ENCODE data around the gene AGPAT3. TPM values are rescaled to one million over a fixed set of nuclear protein-coding genes. Genes with fewer than 3 reads are reported as not detected.

The AGPAT3 gene
- polyA plus RNA-seq, 2 of the 4 experiments (the other 2 are of a cell fraction): 18.2 to 20.3 TPM

GRCh38 chr21:43908167-43908566 is 43.1 kb downstream of the AGPAT3 start:
- TF ChIP-seq CTCF (IDR thresholded peaks at IDR 0.05) (no peak), CBX2 (IDR thresholded peaks at IDR 0.05; ENCODE audit: borderline replicate concordance, low read depth) (no peak), BHLHE40 (IDR thresholded peaks at IDR 0.05; ENCODE audit: low read depth, low read length) (no peak), ESRRA (IDR thresholded peaks at IDR 0.05; ENCODE audit: borderline replicate concordance, low read length) (no peak), TP53 (CRISPR knock-in tag; IDR thresholded peaks at IDR 0.05) (no peak), NPAS2 (CRISPR knock-in tag; IDR thresholded peaks at IDR 0.05; ENCODE audit: borderline replicate concordance) (no peak), CBX8 (IDR thresholded peaks at IDR 0.05) (no peak), CHD2 (IDR thresholded peaks at IDR 0.05; ENCODE audit: low read length, partially characterized antibody) (no peak), POLR2A (IDR thresholded peaks at IDR 0.05; ENCODE audit: low read length) (no peak), ZFP36 (IDR thresholded peaks at IDR 0.05; ENCODE audit: borderline replicate concordance, partially characterized antibody) (no peak), MAZ (IDR thresholded peaks at IDR 0.05; ENCODE audit: borderline replicate concordance, low read depth, low read length) (no peak)
- Histone ChIP-seq H3K4me3 (no peak overlapping the region), H3K4me2 (no peak overlapping the region), H3K4me1 (no peaks in the 10 kb centered on the region), H3K9me3 (no peaks in the 10 kb centered on the region), H3K27ac (no peak overlapping the region)
- ChIA-PET CTCF (interaction anchor here (1.0 kb wide), 1 partner anchor 67 kb away, joined by 3 read pairs; no protein-coding TSS in a partner anchor), POLR2A (no interaction called here)
- WGBS (ENCODE audit: missing lambda C conversion rate): 93% methylated on average over 8 of the region's 8 CpGs
- DNase-seq (ENCODE audit: low read depth in 1 of 2, low spot score in 1 of 2) (no peak), ATAC-seq (no peak), FAIRE-seq (no peak)

GRCh38 chr21:43909741-43910400 is 44.8 kb downstream of the AGPAT3 start:
- FAIRE-seq: no peak
- ATAC-seq: no peak
- Histone ChIP-seq H3K27ac (no peak overlapping the region), H3K4me1 (no peaks in the 10 kb centered on the region), H3K9me3 (no peaks in the 10 kb centered on the region), H3K4me2 (no peak overlapping the region), H3K4me3 (no peak overlapping the region)
- TF ChIP-seq TP53 (CRISPR knock-in tag; IDR thresholded peaks at IDR 0.05): no peak
- TF ChIP-seq ZNF302 (CRISPR knock-in tag; IDR thresholded peaks at IDR 0.05): no peak
- TF ChIP-seq ATOH8 (CRISPR knock-in tag; IDR thresholded peaks at IDR 0.05; ENCODE audit: low read depth): no peak
- no peak for TF ChIP-seq JUNB (IDR thresholded peaks at IDR 0.05)
- no peak for TF ChIP-seq ZC3H11A (IDR thresholded peaks at IDR 0.05)
- TF ChIP-seq POLR2A (IDR thresholded peaks at IDR 0.05; ENCODE audit: low read length): no peak
- TF ChIP-seq ZSCAN20 (CRISPR knock-in tag; IDR thresholded peaks at IDR 0.05): no peak
- TF ChIP-seq EHF (CRISPR knock-in tag; IDR thresholded peaks at IDR 0.05): no peak
- no peak for TF ChIP-seq EP300 (IDR thresholded peaks at IDR 0.05)
- no peak for TF ChIP-seq RARB (CRISPR knock-in tag; IDR thresholded peaks at IDR 0.05)
- no peak for TF ChIP-seq HEYL (CRISPR knock-in tag; IDR thresholded peaks at IDR 0.05)
- TF ChIP-seq GATA3 (IDR thresholded peaks at IDR 0.05; ENCODE audit: borderline replicate concordance): no peak
- no peak for TF ChIP-seq HOXB13 (CRISPR knock-in tag; IDR thresholded peaks at IDR 0.05; ENCODE audit: low read depth)
- TF ChIP-seq RNF2 (IDR thresholded peaks at IDR 0.05; ENCODE audit: borderline replicate concordance, low read depth): no peak
- TF ChIP-seq CHD2 (IDR thresholded peaks at IDR 0.05; ENCODE audit: low read length, partially characterized antibody): no peak
- TF ChIP-seq NR3C1 (IDR thresholded peaks at IDR 0.05): no peak
- POLR2A ChIA-PET: no interaction called here
- WGBS (ENCODE audit: missing lambda C conversion rate): 97% methylated on average over 6 of the region's 19 CpGs
- DNase-seq (ENCODE audit: low read depth in 1 of 2, low spot score in 1 of 2): no peak
- CTCF ChIA-PET: interaction anchor here (1.4 kb wide), 1 partner anchor 29 kb away, joined by 4 read pairs; no protein-coding TSS in a partner anchor
